BLaER1 (cell line): ENCODE data around the gene OR6X1.

Experiments
- H3K27ac ChIP-seq: shearing (Covaris generic); formaldehyde crosslinking; 2 replicates; pipeline ENCODE4 v1.8.1; 2022
- H3K27me3 ChIP-seq: shearing (Covaris generic); formaldehyde crosslinking; 2 replicates; pipeline ENCODE4 v1.8.1; 2022
- H3K36me3 ChIP-seq: shearing (Covaris generic); formaldehyde crosslinking; 2 replicates; pipeline ENCODE4 v1.8.1; 2022
- H3K4me1 ChIP-seq: shearing (Covaris generic); formaldehyde crosslinking; 2 replicates; pipeline ENCODE4 v1.8.1; 2022
- H3K4me2 ChIP-seq: shearing (Covaris generic); formaldehyde crosslinking; 2 replicates; pipeline ENCODE4 v1.8.1; 2022
- H3K4me3 ChIP-seq: shearing (Covaris generic); formaldehyde crosslinking; 2 replicates; pipeline ENCODE4 v1.8.1; 2022
- H3K9ac ChIP-seq: shearing (Covaris generic); formaldehyde crosslinking; 2 replicates; pipeline ENCODE4 v1.8.1; 2022
- H3K9me3 ChIP-seq: shearing (Covaris generic); formaldehyde crosslinking; 2 replicates; pipeline ENCODE4 v1.8.1; 2022
- H4K20me1 ChIP-seq: shearing (Covaris generic); formaldehyde crosslinking; 2 replicates; pipeline ENCODE4 v1.8.1; 2022
- Cebpa-rat ChIP-seq: shearing (Covaris generic); IDR thresholded peaks from 2 replicates; pipeline ENCODE4 v1.8.1; 2022

OR6X1 gene

GRCh38 chr11:123778511-123778910 lies 24.2 kb upstream of the OR6X1 start:
- Histone ChIP-seq H3K9ac (no peak overlapping the region), H3K27me3 (no peaks in the 10 kb centered on the region), H4K20me1 (no peaks in the 10 kb centered on the region), H3K4me1 (peaks cover 15% of the 10 kb centered on the region), H3K9me3 (peaks cover 14% of the 10 kb centered on the region), H3K4me2 (peak overlapping the region; percentile 28), H3K4me3 (no peak overlapping the region), H3K27ac (no peak overlapping the region), H3K36me3 (no peaks in the 10 kb centered on the region)
- TF ChIP-seq Cebpa-rat = no peak

GRCh38 chr11:123775715-123776549 lies 21.6 kb upstream of the OR6X1 start:
- H3K4me1 ChIP-seq = peaks cover 15% of the 10 kb centered on the region
- H3K4me2 ChIP-seq = no peak overlapping the region
- H3K9ac ChIP-seq = no peak overlapping the region
- peaks cover 27% of the 10 kb centered on the region for H3K9me3 ChIP-seq
- no peaks in the 10 kb centered on the region for H4K20me1 ChIP-seq
- no peaks in the 10 kb centered on the region for H3K27me3 ChIP-seq
- no peaks in the 10 kb centered on the region for H3K36me3 ChIP-seq
- no peak for TF ChIP-seq Cebpa-rat
- H3K4me3 ChIP-seq = no peak overlapping the region
- H3K27ac ChIP-seq = no peak overlapping the region

GRCh38 chr11:123775289-123775688 lies 21.0 kb upstream of the OR6X1 start:
- Histone ChIP-seq H3K27me3 (no peaks in the 10 kb centered on the region), H3K4me1 (peaks cover 15% of the 10 kb centered on the region), H3K9ac (no peak overlapping the region), H3K36me3 (no peaks in the 10 kb centered on the region), H3K4me2 (no peak overlapping the region), H4K20me1 (no peaks in the 10 kb centered on the region), H3K4me3 (no peak overlapping the region), H3K27ac (no peak overlapping the region), H3K9me3 (peaks cover 27% of the 10 kb centered on the region)
- TF ChIP-seq Cebpa-rat = no peak

- Histone ChIP-seq H3K4me1 (peaks cover 11% of the 10 kb centered on the region), H3K27me3 (no peaks in the 10 kb centered on the region), H3K4me3 (no peak overlapping the region), H3K9ac (no peak overlapping the region), H3K36me3 (no peaks in the 10 kb centered on the region), H4K20me1 (no peaks in the 10 kb centered on the region), H3K27ac (no peak overlapping the region), H3K9me3 (peaks cover 27% of the 10 kb centered on the region), H3K4me2 (no peak overlapping the region)
- no peak for TF ChIP-seq Cebpa-rat
Measured at GRCh38 chr11:123773959-123774358, 19.6 kb upstream of the OR6X1 start.

- TF ChIP-seq Cebpa-rat = no peak
- H3K4me3 ChIP-seq = no peak overlapping the region
- H3K36me3 ChIP-seq = no peaks in the 10 kb centered on the region
- no peak overlapping the region for H3K27ac ChIP-seq
- no peak overlapping the region for H3K4me2 ChIP-seq
- no peaks in the 10 kb centered on the region for H4K20me1 ChIP-seq
- peaks cover 27% of the 10 kb centered on the region for H3K9me3 ChIP-seq
- no peak overlapping the region for H3K9ac ChIP-seq
- H3K27me3 ChIP-seq = no peaks in the 10 kb centered on the region
- H3K4me1 ChIP-seq = peaks cover 1% of the 10 kb centered on the region
Measured at GRCh38 chr11:123773026-123773425, 18.7 kb upstream of the OR6X1 start.

GRCh38 chr11:123771664-123772063 lies 17.3 kb upstream of the OR6X1 start:
- Histone ChIP-seq H3K4me2 (no peak overlapping the region), H3K9me3 (peaks cover 27% of the 10 kb centered on the region), H3K27me3 (no peaks in the 10 kb centered on the region), H3K36me3 (no peaks in the 10 kb centered on the region), H3K4me3 (no peak overlapping the region), H3K9ac (no peak overlapping the region), H3K27ac (no peak overlapping the region), H4K20me1 (no peaks in the 10 kb centered on the region), H3K4me1 (no peaks in the 10 kb centered on the region)
- TF ChIP-seq Cebpa-rat = no peak

- no peaks in the 10 kb centered on the region for H3K36me3 ChIP-seq
- no peak for TF ChIP-seq Cebpa-rat
- no peaks in the 10 kb centered on the region for H3K4me1 ChIP-seq
- H3K4me3 ChIP-seq = no peak overlapping the region
- H3K9ac ChIP-seq = no peak overlapping the region
- H4K20me1 ChIP-seq = no peaks in the 10 kb centered on the region
- no peaks in the 10 kb centered on the region for H3K27me3 ChIP-seq
- peaks cover 27% of the 10 kb centered on the region for H3K9me3 ChIP-seq
- H3K27ac ChIP-seq = no peak overlapping the region
- H3K4me2 ChIP-seq = no peak overlapping the region
Measured at GRCh38 chr11:123770712-123771111, 16.4 kb upstream of the OR6X1 start.

GRCh38 chr11:123765601-123766000 lies 11.3 kb upstream of the OR6X1 start:
- Histone ChIP-seq H3K4me2 (no peak overlapping the region), H3K4me3 (no peak overlapping the region), H3K9ac (no peak overlapping the region), H4K20me1 (no peaks in the 10 kb centered on the region), H3K4me1 (no peaks in the 10 kb centered on the region), H3K27ac (no peak overlapping the region), H3K9me3 (peaks cover 19% of the 10 kb centered on the region), H3K36me3 (no peaks in the 10 kb centered on the region), H3K27me3 (no peaks in the 10 kb centered on the region)
- TF ChIP-seq Cebpa-rat = no peak

GRCh38 chr11:123762422-123762821 lies 8.1 kb upstream of the OR6X1 start:
- no peak overlapping the region for H3K9ac ChIP-seq
- no peaks in the 10 kb centered on the region for H3K36me3 ChIP-seq
- no peak overlapping the region for H3K4me2 ChIP-seq
- H3K4me3 ChIP-seq = no peak overlapping the region
- no peaks in the 10 kb centered on the region for H3K27me3 ChIP-seq
- TF ChIP-seq Cebpa-rat = no peak
- peaks cover 19% of the 10 kb centered on the region for H3K9me3 ChIP-seq
- no peaks in the 10 kb centered on the region for H3K4me1 ChIP-seq
- H3K27ac ChIP-seq = no peak overlapping the region
- no peaks in the 10 kb centered on the region for H4K20me1 ChIP-seq

GRCh38 chr11:123760894-123761293 lies 6.6 kb upstream of the OR6X1 start:
- Histone ChIP-seq H3K27ac (no peak overlapping the region), H4K20me1 (no peaks in the 10 kb centered on the region), H3K4me2 (no peak overlapping the region), H3K4me1 (no peaks in the 10 kb centered on the region), H3K27me3 (no peaks in the 10 kb centered on the region), H3K9me3 (peaks cover 19% of the 10 kb centered on the region), H3K9ac (no peak overlapping the region), H3K36me3 (no peaks in the 10 kb centered on the region), H3K4me3 (no peak overlapping the region)
- no peak for TF ChIP-seq Cebpa-rat
